Left lung (tissue), 14 donors: Measurements from ENCODE around the gene ASCC3. TPM values are rescaled to one million over a fixed set of nuclear protein-coding genes. Genes with fewer than 3 reads are reported as not detected.

Source experiments
- ATAC-seq: fragments of 200-7000 bp; cut with Tn5 transposase; one replicate; pipeline ENCODE4 v1.9.1; 2020; ENCODE audit warnings: moderate library complexity
- DNase-seq, 4 donors: peaks; one replicate each; pipeline ENCODE4 v3.0.0-alpha.2; 2013 to 2020
- H3K27ac ChIP-seq, 2 donors: fragments of 200-600 bp; sonication (generic) in 1 of 2; one replicate each; pipeline versions ENCODE4 v1.5.0 to v1.8.0; 2020 to 2021
- H3K27me3 ChIP-seq, 2 donors: fragments of 200-600 bp; sonication (generic) in 1 of 2; one replicate each; pipeline versions ENCODE4 v1.5.0 to v1.8.0; 2020 to 2021
- H3K36me3 ChIP-seq, 2 donors: fragments of 200-600 bp; sonication (generic) in 1 of 2; one replicate each; pipeline versions ENCODE4 v1.5.0 to v1.8.0; 2020 to 2021
- H3K4me1 ChIP-seq, 2 donors: fragments of 200-600 bp; one replicate each; pipeline ENCODE4 v1.8.0; 2021
- H3K4me3 ChIP-seq, 2 donors: fragments of 200-600 bp; sonication (generic) in 1 of 2; one replicate each; pipeline versions ENCODE4 v1.5.0 to v1.8.0; 2020 to 2021; ENCODE audit warnings: mild to moderate bottlenecking in 1 of 2
- H3K9me3 ChIP-seq, 2 donors: fragments of 200-600 bp; sonication (generic) in 1 of 2; one replicate each; pipeline versions ENCODE4 v1.5.0 to v1.8.0; 2020 to 2021
- CTCF ChIP-seq, 2 donors: fragments of 200-600 bp; sonication (generic) in 1 of 2; IDR thresholded peaks; one replicate each; pipeline versions ENCODE4 v1.5.0 to v1.8.0; 2021; ENCODE audit warnings: antibody characterized with exemption in 2 of 2
- intact Hi-C, 2 donors: fragments of 100-400 bp; cut with DNase I; formaldehyde crosslinking; loops; one replicate each; pipeline versions ENCODE4 v1.11.2 to v1.14.2; 2022
- long read RNA-seq, 12 donors: library from polyadenylated mRNA in 2 of 12; unstranded in 2 of 12; transcript quantifications; one replicate each; pipeline ENCODE4 v2.0.0 and lab custom pipeline, GENCODE V29; 2019 to 2026
- polyA plus RNA-seq, 6 donors: library from polyadenylated mRNA; unstranded; fragments of 120-200 nt; gene quantifications; one replicate each; pipeline ENCODE4 v1.2.1, GENCODE V29; 2013; ENCODE audit not compliant: insufficient read length in 6 of 6
- total RNA-seq, 2 donors: library from RNA; stranded (reverse); fragmentation: NEBNext Ultra II Directional; extraction: Animal tissue kit (Norgen Biotek cat#: 25700); gene quantifications; one replicate each; pipeline ENCODE4 v1.2.1, GENCODE V29; 2021
- donor health status: DM: no; HTN: yes; CAD: no.
- donor health status: DM: no; HTN: no; CAD: no.

Gene ASCC3
- total RNA-seq (10 to 100 TPM; 43.0 to 43.2 TPM), polyA plus RNA-seq (10 to 100 TPM; 20.6 to 26.1 (median 23.0) TPM)
- long read RNA-seq, donor 1, partial matches to known transcripts: 0 of 3 reads
- long read RNA-seq, donor 1, other reads (novel, unspliced or antisense): 0 of 3 reads
- long read RNA-seq, donor 2, partial matches to known transcripts: 0 of 6 reads
- long read RNA-seq, donor 2, other reads (novel, unspliced or antisense): 0 of 6 reads
- long read RNA-seq, donor 3, partial matches to known transcripts: 0 of 2 reads
- long read RNA-seq, donor 3, other reads (novel, unspliced or antisense): 0 of 2 reads
- long read RNA-seq, donor 4, partial matches to known transcripts: 11 of 17 reads
- long read RNA-seq, donor 4, other reads (novel, unspliced or antisense): 4 of 17 reads
- long read RNA-seq, donor 5, full-length matches to known transcripts: 3 of 3 reads
- long read RNA-seq, donor 5, partial matches to known transcripts: 0 of 3 reads
- long read RNA-seq, donor 5, other reads (novel, unspliced or antisense): 0 of 3 reads
- long read RNA-seq, donor 6, partial matches to known transcripts: 0 of 1 reads
- long read RNA-seq, donor 6, other reads (novel, unspliced or antisense): 0 of 1 reads
- long read RNA-seq, donor 7: 0 reads
- long read RNA-seq, donor 8: 0 reads
- long read RNA-seq, donor 9: 0 reads
- long read RNA-seq, donor 10, partial matches to known transcripts: 4 of 5 reads
- long read RNA-seq, donor 10, other reads (novel, unspliced or antisense): 0 of 5 reads
- long read RNA-seq, donor 11, full-length matches to known transcripts: 6 of 6 reads
- long read RNA-seq, donor 11, partial matches to known transcripts: 0 of 6 reads
- long read RNA-seq, donor 11, other reads (novel, unspliced or antisense): 0 of 6 reads
- long read RNA-seq, donor 12: 0 reads

GRCh38 chr6:100880853-100881706, at the start of gene ASCC3:
Gene ASCC3, minus strand, starts transcription at chr6:100881329. Its CDS starts 13,332 bp downstream, at chr6:100867997.
- ATAC-seq (peak; percentile 99), DNase-seq (peak; percentile 89 to 99 (median 95))
- Histone ChIP-seq H3K27me3 (no peaks in the 10 kb centered on the region), H3K36me3 (no peaks in the 10 kb centered on the region), H3K27ac (peak within 1 kb of the TSS; percentile 88 to 94), H3K4me1 (peaks cover 4 to 39% of the 10 kb centered on the region in 2 donors), H3K4me3 (peak within 1 kb of the TSS; percentile 82 to 92), H3K9me3 (no peaks in the 10 kb centered on the region)
- no peak for TF ChIP-seq CTCF (IDR thresholded peaks at IDR 0.05)
- intact Hi-C loops: no loop called here

GRCh38 chr6:100925749-100926148, 44.6 kb upstream of the ASCC3 start:
- no peak for DNase-seq

GRCh38 chr6:100924534-100925227, 43.6 kb upstream of the ASCC3 start:
- Histone ChIP-seq H3K27me3 (no peaks in the 10 kb centered on the region), H3K36me3 (no peaks in the 10 kb centered on the region), H3K27ac (no peak overlapping the region), H3K4me3 (no peak overlapping the region), H3K9me3 (no peaks in the 10 kb centered on the region), H3K4me1 (no peaks in the 10 kb centered on the region)
- ATAC-seq (no peak), DNase-seq (no peak)
- TF ChIP-seq CTCF (IDR thresholded peaks at IDR 0.05): no peak
- intact Hi-C loops: no loop called here

More at GRCh38 chr6:100925749-100926148, 44.6 kb upstream of the ASCC3 start:
- intact Hi-C loops: no loop called here
- no peak for TF ChIP-seq CTCF (IDR thresholded peaks at IDR 0.05)
- no peaks in the 10 kb centered on the region for H3K9me3 ChIP-seq
- H3K27me3 ChIP-seq: no peaks in the 10 kb centered on the region
- H3K4me1 ChIP-seq: no peaks in the 10 kb centered on the region
- ATAC-seq: no peak
- H3K27ac ChIP-seq: no peak overlapping the region
- no peak overlapping the region for H3K4me3 ChIP-seq
- H3K36me3 ChIP-seq: no peaks in the 10 kb centered on the region

GRCh38 chr6:100923481-100924165, 42.5 kb upstream of the ASCC3 start:
- ATAC-seq (no peak), DNase-seq (no peak)
- Histone ChIP-seq H3K4me1 (no peaks in the 10 kb centered on the region), H3K9me3 (no peaks in the 10 kb centered on the region), H3K27ac (no peak overlapping the region), H3K36me3 (no peaks in the 10 kb centered on the region), H3K27me3 (no peaks in the 10 kb centered on the region), H3K4me3 (no peak overlapping the region)
- no peak for TF ChIP-seq CTCF (IDR thresholded peaks at IDR 0.05)
- intact Hi-C loops: no loop called here
